ENCODE data around the gene ANTKMT. TPM values are rescaled to one million over a fixed set of nuclear protein-coding genes. Genes with fewer than 3 reads are reported as not detected.

The ANTKMT gene
- total RNA-seq, 1 experiment from 2014 or later = 93.6 TPM

- TF ChIP-seq TCF7L2 (IDR thresholded peaks at IDR 0.05; ENCODE audit: low read depth, low read length) = no peak
- Histone ChIP-seq H3K9me3 (ENCODE audit: control insufficient read depth, insufficient read depth, low read depth, low read length) (no peaks in the 10 kb centered on the region), H3K27ac (ENCODE audit: low read length) (no peak overlapping the region), H3K4me3 (ENCODE audit: low read depth in 2 of 2, low read length in 2 of 2) (peak overlapping the region; percentile 33 to 56), H3K36me3 (ENCODE audit: control insufficient read depth, insufficient read depth, low read length) (peaks cover 5% of the 10 kb centered on the region; the same call in 1 of the 2 replicates), H3K27me3 (ENCODE audit: control insufficient read depth, insufficient read depth, low read length) (no peaks in the 10 kb centered on the region), H3K4me1 (ENCODE audit: control insufficient read depth, insufficient read depth, low read length) (peaks cover 23% of the 10 kb centered on the region)
- no TSS peak for BruUV-seq (replicated peaks)
- DNase-seq (ENCODE audit: low read depth, low spot score) (no peak), ATAC-seq (peak; percentile 32)
- ChIA-PET CTCF (no interaction called here), POLR2A (no interaction called here)
- intact Hi-C loops (cut with micrococcal nuclease; ENCODE audit: unreplicated experiment) = no loop called here
- in situ Hi-C loops (cut with HindIII; ENCODE audit: low pct_unique_long_range_greater_than_20kb, low sequenced_read_pairs) = no loop called here
Observed at GRCh38 chr16:706189-707061, 14.5 kb upstream of the ANTKMT start.

- DNase-seq (ENCODE audit: low read depth, low spot score) = no peak
- no peak for TF ChIP-seq POLR2AphosphoS5 (IDR thresholded peaks at IDR 0.05; ENCODE audit: low read depth, low read length)
- peak; percentile 4; the same call in 1 of the 2 replicates for ATAC-seq
- Histone ChIP-seq H3K27ac (ENCODE audit: low read length) (no peak overlapping the region), H3K4me1 (ENCODE audit: control insufficient read depth, insufficient read depth, low read length) (peaks cover 29% of the 10 kb centered on the region), H3K27me3 (ENCODE audit: control insufficient read depth, insufficient read depth, low read length) (no peaks in the 10 kb centered on the region), H3K9me3 (ENCODE audit: control insufficient read depth, insufficient read depth, low read depth, low read length) (no peaks in the 10 kb centered on the region), H3K36me3 (ENCODE audit: control insufficient read depth, insufficient read depth, low read length) (peaks cover 5% of the 10 kb centered on the region; the same call in 1 of the 2 replicates), H3K4me3 (ENCODE audit: low read depth in 2 of 2, low read length in 2 of 2) (peak overlapping the region in 1 of 2 experiments; percentile 56; a peak in 1 of 4 replicates)
- POLR2A ChIA-PET = no interaction called here
- intact Hi-C loops (cut with micrococcal nuclease; ENCODE audit: unreplicated experiment) (no loop called here), in situ Hi-C loops (cut with HindIII; ENCODE audit: low pct_unique_long_range_greater_than_20kb, low sequenced_read_pairs) (no loop called here)
- no TSS peak for BruUV-seq (replicated peaks)
- CTCF ChIA-PET = interaction anchor here (0.5 kb wide), 1 partner anchor 36 kb away, joined by 3 read pairs; no protein-coding TSS in a partner anchor
Observed at GRCh38 chr16:707062-707538, 13.8 kb upstream of the ANTKMT start.

- no peak overlapping the region for H3K4me3 ChIP-seq (ENCODE audit: low read depth in 2 of 2, low read length in 2 of 2)
- BruUV-seq (replicated peaks) = no TSS peak
- in situ Hi-C loops (cut with HindIII; ENCODE audit: low pct_unique_long_range_greater_than_20kb, low sequenced_read_pairs) = no loop called here
- ChIA-PET CTCF (no interaction called here), POLR2A (no interaction called here)
- peaks cover 5% of the 10 kb centered on the region; the same call in 1 of the 2 replicates for H3K36me3 ChIP-seq (ENCODE audit: control insufficient read depth, insufficient read depth, low read length)
- intact Hi-C loops (cut with micrococcal nuclease; ENCODE audit: unreplicated experiment) = no loop called here
- no peaks in the 10 kb centered on the region for H3K9me3 ChIP-seq (ENCODE audit: control insufficient read depth, insufficient read depth, low read depth, low read length)
- H3K27me3 ChIP-seq (ENCODE audit: control insufficient read depth, insufficient read depth, low read length) = no peaks in the 10 kb centered on the region
- peaks cover 29% of the 10 kb centered on the region for H3K4me1 ChIP-seq (ENCODE audit: control insufficient read depth, insufficient read depth, low read length)
- H3K27ac ChIP-seq (ENCODE audit: low read length) = no peak overlapping the region
- no peak for TF ChIP-seq TCF7L2 (IDR thresholded peaks at IDR 0.05; ENCODE audit: low read depth, low read length)
- DNase-seq (ENCODE audit: low read depth, low spot score) (no peak), ATAC-seq (no peak)
Observed at GRCh38 chr16:708019-708418, 12.9 kb upstream of the ANTKMT start.

- no TSS peak for BruUV-seq (replicated peaks)
- no peak for ATAC-seq
- Histone ChIP-seq H3K36me3 (ENCODE audit: control insufficient read depth, insufficient read depth, low read length) (peaks cover 5% of the 10 kb centered on the region; the same call in 1 of the 2 replicates), H3K4me1 (ENCODE audit: control insufficient read depth, insufficient read depth, low read length) (peaks cover 34% of the 10 kb centered on the region), H3K27ac (ENCODE audit: low read length) (no peak overlapping the region), H3K9me3 (ENCODE audit: control insufficient read depth, insufficient read depth, low read depth, low read length) (no peaks in the 10 kb centered on the region), H3K27me3 (ENCODE audit: control insufficient read depth, insufficient read depth, low read length) (no peaks in the 10 kb centered on the region), H3K4me3 (ENCODE audit: low read depth in 2 of 2, low read length in 2 of 2) (no peak overlapping the region)
- ChIA-PET CTCF (interaction anchor here (1.9 kb wide), 1 partner anchor 76 kb away, joined by 4 read pairs; no protein-coding TSS in a partner anchor), POLR2A (no interaction called here)
- in situ Hi-C loops (cut with HindIII; ENCODE audit: low pct_unique_long_range_greater_than_20kb, low sequenced_read_pairs) = no loop called here
- no peak for DNase-seq (ENCODE audit: low read depth, low spot score)
- TF ChIP-seq POLR2AphosphoS5 (IDR thresholded peaks at IDR 0.05; ENCODE audit: low read depth, low read length) = no peak
- TF ChIP-seq SIN3A (IDR thresholded peaks at IDR 0.05; ENCODE audit: borderline replicate concordance, insufficient read depth, low read depth, low read length) = no peak
- no peak for TF ChIP-seq TCF7L2 (IDR thresholded peaks at IDR 0.05; ENCODE audit: low read depth, low read length)
- no peak for TF ChIP-seq CTCF (IDR thresholded peaks at IDR 0.05)
- TF ChIP-seq REST (IDR thresholded peaks at IDR 0.05; ENCODE audit: insufficient read depth in 1 of 2, low read depth in 2 of 2, low read length in 1 of 2) = no peak
- intact Hi-C loops (cut with micrococcal nuclease; ENCODE audit: unreplicated experiment) = no loop called here
Observed at GRCh38 chr16:708959-709358, 12.0 kb upstream of the ANTKMT start.

Data from Panc1 (cell line).